Breast epithelium (tissue), 4 donors: Measurements from ENCODE around the gene DPYD. TPM values are rescaled to one million over a fixed set of nuclear protein-coding genes. Genes with fewer than 3 reads are reported as not detected.

Experiments used
- DNase-seq, 2 donors: peaks; one replicate each; pipeline ENCODE4 v3.0.0-alpha.2; 2019; ENCODE audit warnings: low spot score in 2 of 2
- H3K27ac ChIP-seq, 2 donors: fragments of 200-600 bp; sonication (generic) in 1 of 2; one replicate each; pipeline ENCODE4 v1.5.1; 2016 to 2019; ENCODE audit warnings: mild to moderate bottlenecking in 1 of 2
- H3K27me3 ChIP-seq, 2 donors: fragments of 200-600 bp; sonication (generic) in 1 of 2; one replicate each; pipeline versions ENCODE4 v1.5.1 to v1.6.0; 2017 to 2019; ENCODE audit warnings: control low read depth in 1 of 2, mild to moderate bottlenecking in 1 of 2
- H3K36me3 ChIP-seq: fragments of 200-600 bp; one replicate; pipeline ENCODE4 v1.5.1; 2019
- H3K4me1 ChIP-seq, 2 donors: fragments of 200-600 bp; sonication (generic); one replicate each; pipeline ENCODE4 v1.5.1; 2016 to 2019; ENCODE audit warnings: control low read depth in 1 of 2
- H3K4me3 ChIP-seq, 3 donors: fragments of 200-600 bp; sonication (generic); 1 replicate in 2 of 3; 2 replicates in 1 of 3; pipeline ENCODE4 v1.5.1; 2016 to 2019; ENCODE audit warnings: mild to moderate bottlenecking in 3 of 3, moderate library complexity in 2 of 3
- H3K9me3 ChIP-seq, 2 donors: fragments of 200-600 bp; sonication (generic) in 1 of 2; one replicate each; pipeline ENCODE4 v1.5.1; 2016 to 2019; ENCODE audit warnings: control low read depth in 1 of 2
- CTCF ChIP-seq, 3 donors: fragments of 450-650 bp; IDR thresholded peaks; one replicate each; pipeline ENCODE4 v1.5.1; 2016 to 2017; ENCODE audit warnings: antibody characterized with exemption in 3 of 3, mild to moderate bottlenecking in 3 of 3, moderate library complexity in 3 of 3
- POLR2A ChIP-seq: fragments of 450-650 bp; IDR thresholded peaks from one replicate; pipeline ENCODE4 v1.6.1; 2016; ENCODE audit warnings: antibody characterized with exemption, mild to moderate bottlenecking, moderate library complexity
- POLR2AphosphoS5 ChIP-seq, 3 donors: sonication (generic); formaldehyde crosslinking; IDR thresholded peaks; one replicate each; pipeline ENCODE4 v1.6.1; 2017; ENCODE audit warnings: antibody characterized with exemption in 3 of 3
- intact Hi-C: fragments of 100-400 bp; cut with DNase I; formaldehyde crosslinking; loops from one replicate; pipeline ENCODE4 v1.15.1; 2023; ENCODE audit warnings: low total_unique reads
- total RNA-seq, 3 donors: library from RNA; depleted of rRNA; stranded (reverse); fragments of >200 nt; gene quantifications; one replicate each; pipeline ENCODE4 v1.1.0, GENCODE V29; 2016

DPYD gene
- total RNA-seq, 3 donors from 2014 or later, result 56.4 to 95.1 (median 58.1) TPM

- H3K9me3 ChIP-seq, result no peaks in the 10 kb centered on the region
- no peak overlapping the region for H3K4me3 ChIP-seq
- H3K27me3 ChIP-seq, result no peaks in the 10 kb centered on the region
- no peak overlapping the region for H3K27ac ChIP-seq
- no peak for TF ChIP-seq CTCF (IDR thresholded peaks at IDR 0.05)
- TF ChIP-seq POLR2A, result no peak
- no peak for TF ChIP-seq POLR2AphosphoS5 (IDR thresholded peaks at IDR 0.05)
- no peak for DNase-seq
- no peaks in the 10 kb centered on the region for H3K36me3 ChIP-seq
- intact Hi-C loops, result no loop called here
- H3K4me1 ChIP-seq, result no peaks in the 10 kb centered on the region
These were observed 387.5 kb downstream of the DPYD start for GRCh38 chr1:97533358-97533757.

GRCh38 chr1:97529600-97529999 lies 391.2 kb downstream of the DPYD start:
- no peak for TF ChIP-seq POLR2AphosphoS5 (IDR thresholded peaks at IDR 0.05)
- TF ChIP-seq POLR2A, result no peak
- no peak for TF ChIP-seq CTCF (IDR thresholded peaks at IDR 0.05)
- DNase-seq, result no peak
- intact Hi-C loops, result no loop called here
- Histone ChIP-seq H3K36me3 (no peaks in the 10 kb centered on the region), H3K4me3 (no peak overlapping the region), H3K4me1 (no peaks in the 10 kb centered on the region), H3K27me3 (no peaks in the 10 kb centered on the region), H3K9me3 (no peaks in the 10 kb centered on the region), H3K27ac (no peak overlapping the region)

- intact Hi-C loops, result no loop called here
- Histone ChIP-seq H3K9me3 (peaks cover 0 to 9% of the 10 kb centered on the region in 2 donors), H3K27me3 (no peaks in the 10 kb centered on the region), H3K4me3 (no peak overlapping the region), H3K4me1 (no peaks in the 10 kb centered on the region), H3K27ac (no peak overlapping the region), H3K36me3 (no peaks in the 10 kb centered on the region)
- TF ChIP-seq CTCF (IDR thresholded peaks at IDR 0.05) (no peak), POLR2AphosphoS5 (IDR thresholded peaks at IDR 0.05) (no peak)
- no peak for DNase-seq
These were observed 396.6 kb downstream of the DPYD start for GRCh38 chr1:97524211-97524610.

GRCh38 chr1:97516588-97516987 lies 404.2 kb downstream of the DPYD start:
- H3K27ac ChIP-seq, result no peak overlapping the region
- peaks cover 6% of the 10 kb centered on the region for H3K36me3 ChIP-seq
- intact Hi-C loops, result no loop called here
- TF ChIP-seq POLR2AphosphoS5 (IDR thresholded peaks at IDR 0.05) (no peak), POLR2A (no peak), CTCF (IDR thresholded peaks at IDR 0.05) (no peak)
- DNase-seq, result no peak
- H3K4me3 ChIP-seq, result no peak overlapping the region
- peaks cover 0 to 5% of the 10 kb centered on the region in 2 donors for H3K9me3 ChIP-seq
- H3K27me3 ChIP-seq, result no peaks in the 10 kb centered on the region
- H3K4me1 ChIP-seq, result no peaks in the 10 kb centered on the region

GRCh38 chr1:97508653-97509218 lies 412.1 kb downstream of the DPYD start:
- intact Hi-C loops, result no loop called here
- TF ChIP-seq POLR2AphosphoS5 (IDR thresholded peaks at IDR 0.05) (no peak), POLR2A (no peak), CTCF (IDR thresholded peaks at IDR 0.05) (no peak)
- no peaks in the 10 kb centered on the region for H3K36me3 ChIP-seq
- no peaks in the 10 kb centered on the region for H3K4me1 ChIP-seq
- no peaks in the 10 kb centered on the region for H3K9me3 ChIP-seq
- no peak for DNase-seq
- H3K4me3 ChIP-seq, result no peak overlapping the region
- H3K27ac ChIP-seq, result no peak overlapping the region
- no peaks in the 10 kb centered on the region for H3K27me3 ChIP-seq
